Endothelial cell (in vitro differentiated cells): ENCODE results near the gene SORBS1. TPM values are rescaled to one million over a fixed set of nuclear protein-coding genes. Genes with fewer than 3 reads are reported as not detected.

Experiments used
- DNase-seq: peaks from one replicate; pipeline ENCODE4 v3.0.0; 2021; ENCODE audit warnings: low spot score
- H3K27ac Mint-ChIP-seq: one replicate; pipeline ENCODE4 v1.8.0; 2021; ENCODE audit warnings: mixed read lengths, inconsistent platforms; ENCODE audit not compliant: unreplicated experiment
- H3K27me3 Mint-ChIP-seq: one replicate; pipeline ENCODE4 v1.8.0; 2021; ENCODE audit warnings: mild to moderate bottlenecking, moderate library complexity, mixed read lengths, inconsistent platforms; ENCODE audit not compliant: unreplicated experiment
- H3K36me3 Mint-ChIP-seq: one replicate; pipeline ENCODE4 v1.8.0; 2021; ENCODE audit warnings: mild to moderate bottlenecking, low read depth, mixed read lengths, inconsistent platforms; ENCODE audit not compliant: unreplicated experiment
- H3K4me1 Mint-ChIP-seq: one replicate; pipeline ENCODE4 v1.8.0; 2021; ENCODE audit warnings: mild to moderate bottlenecking, mixed read lengths, inconsistent platforms; ENCODE audit not compliant: unreplicated experiment
- H3K4me3 Mint-ChIP-seq: one replicate; pipeline ENCODE4 v1.8.0; 2021; ENCODE audit warnings: mild to moderate bottlenecking, mixed read lengths, inconsistent platforms; ENCODE audit not compliant: unreplicated experiment
- H3K9me3 Mint-ChIP-seq: one replicate; pipeline ENCODE4 v1.8.0; 2021; ENCODE audit warnings: mixed read lengths, inconsistent platforms; ENCODE audit not compliant: unreplicated experiment
- total RNA-seq: library from RNA; stranded (reverse); fragmentation: NEBNext Ultra II Directional; extraction: Animal tissue kit (Norgen Biotek cat#: 25700); gene quantifications from one replicate; pipeline ENCODE4 v1.2.1, GENCODE V29; 2021; ENCODE audit not compliant: unreplicated experiment
- TF ChIP-seq, protein P1 (sequence below): fragments of 200-600 bp; sonication (generic); IDR thresholded peaks from one replicate; pipeline ENCODE4 v1.5.0; 2021; ENCODE audit warnings: antibody characterized with exemption; ENCODE audit not compliant: unreplicated experiment

SORBS1 gene
- total RNA-seq, 1 donor from 2014 or later, result 103 TPM

DNA sequence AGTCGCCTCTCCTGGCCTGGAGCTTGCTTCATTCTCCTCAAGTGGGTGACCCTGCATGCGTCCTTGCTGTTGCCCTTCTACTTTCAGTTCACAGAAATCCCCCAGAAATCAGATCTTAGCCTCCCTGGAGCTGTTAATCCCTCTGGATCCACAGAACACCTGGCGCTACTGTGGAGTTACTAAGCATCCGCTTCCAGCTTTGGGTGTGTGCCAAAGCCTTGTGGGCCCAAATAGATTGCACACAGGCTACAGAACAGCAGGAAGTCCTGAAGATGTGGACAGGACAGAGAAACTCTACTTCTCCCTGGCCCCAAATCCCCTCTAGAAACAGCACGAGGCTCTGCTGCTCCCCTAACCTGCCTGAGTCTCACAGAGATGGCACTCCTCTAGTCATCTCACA, 233.8 kb downstream of the SORBS1 start:
- Mint-ChIP-seq H3K9me3 (no peaks in the 10 kb centered on the region), H3K27me3 (peaks cover 13% of the 10 kb centered on the region), H3K27ac (no peak overlapping the region), H3K4me3 (peak overlapping the region; percentile 2), H3K36me3 (peaks cover 61% of the 10 kb centered on the region), H3K4me1 (peaks cover 4% of the 10 kb centered on the region)
- TF ChIP-seq, protein P1, sequence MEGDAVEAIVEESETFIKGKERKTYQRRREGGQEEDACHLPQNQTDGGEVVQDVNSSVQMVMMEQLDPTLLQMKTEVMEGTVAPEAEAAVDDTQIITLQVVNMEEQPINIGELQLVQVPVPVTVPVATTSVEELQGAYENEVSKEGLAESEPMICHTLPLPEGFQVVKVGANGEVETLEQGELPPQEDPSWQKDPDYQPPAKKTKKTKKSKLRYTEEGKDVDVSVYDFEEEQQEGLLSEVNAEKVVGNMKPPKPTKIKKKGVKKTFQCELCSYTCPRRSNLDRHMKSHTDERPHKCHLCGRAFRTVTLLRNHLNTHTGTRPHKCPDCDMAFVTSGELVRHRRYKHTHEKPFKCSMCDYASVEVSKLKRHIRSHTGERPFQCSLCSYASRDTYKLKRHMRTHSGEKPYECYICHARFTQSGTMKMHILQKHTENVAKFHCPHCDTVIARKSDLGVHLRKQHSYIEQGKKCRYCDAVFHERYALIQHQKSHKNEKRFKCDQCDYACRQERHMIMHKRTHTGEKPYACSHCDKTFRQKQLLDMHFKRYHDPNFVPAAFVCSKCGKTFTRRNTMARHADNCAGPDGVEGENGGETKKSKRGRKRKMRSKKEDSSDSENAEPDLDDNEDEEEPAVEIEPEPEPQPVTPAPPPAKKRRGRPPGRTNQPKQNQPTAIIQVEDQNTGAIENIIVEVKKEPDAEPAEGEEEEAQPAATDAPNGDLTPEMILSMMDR, result no peak
- DNase-seq, result no peak

DNA sequence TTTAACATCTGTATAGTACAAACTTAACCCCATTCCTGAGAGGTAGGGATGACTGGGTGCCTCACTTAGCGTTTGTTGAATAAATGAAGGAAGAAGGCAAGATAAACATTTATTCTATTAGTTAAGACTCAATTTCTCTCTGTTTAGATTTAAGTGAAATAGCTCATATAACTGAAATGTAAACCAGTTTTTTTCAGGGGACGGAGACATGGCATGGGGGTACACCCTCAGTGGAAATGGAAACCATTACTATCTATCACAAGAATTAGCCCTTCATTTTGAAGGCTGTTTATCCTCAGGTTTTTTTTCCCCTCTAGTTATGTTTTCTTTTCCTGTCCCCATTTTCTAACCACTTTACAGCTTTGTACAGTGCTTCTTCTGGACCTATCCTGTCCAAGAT, 234.8 kb downstream of the SORBS1 start:
- Mint-ChIP-seq H3K36me3 (peaks cover 63% of the 10 kb centered on the region), H3K9me3 (no peaks in the 10 kb centered on the region), H3K27me3 (peaks cover 13% of the 10 kb centered on the region), H3K4me1 (peaks cover 4% of the 10 kb centered on the region), H3K27ac (no peak overlapping the region), H3K4me3 (no peak overlapping the region)
- DNase-seq, result no peak
- TF ChIP-seq, protein P1, result no peak

DNA sequence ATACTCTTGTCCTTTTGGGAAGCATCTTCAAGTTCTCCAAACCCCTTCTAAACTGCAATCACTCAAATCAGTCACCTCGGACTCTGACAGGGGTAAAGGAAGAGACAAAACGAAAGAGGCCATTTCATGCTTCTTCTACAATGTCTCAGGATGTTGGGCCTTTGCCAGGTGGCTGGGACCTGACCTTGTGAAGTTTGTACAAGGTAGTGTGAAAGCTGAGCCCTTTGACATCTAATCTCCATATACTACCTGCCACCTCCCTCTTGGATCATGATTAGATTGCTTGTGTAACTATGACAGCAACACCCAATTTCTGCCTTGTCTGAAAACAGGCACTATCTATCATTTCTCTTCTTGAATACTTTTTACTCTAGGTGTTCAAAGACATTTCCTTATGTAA, 235.3 kb downstream of the SORBS1 start:
- Mint-ChIP-seq H3K4me3 (no peak overlapping the region), H3K4me1 (peaks cover 4% of the 10 kb centered on the region), H3K36me3 (peaks cover 63% of the 10 kb centered on the region), H3K9me3 (no peaks in the 10 kb centered on the region), H3K27me3 (peaks cover 16% of the 10 kb centered on the region), H3K27ac (no peak overlapping the region)
- TF ChIP-seq, protein P1, result no peak
- DNase-seq, result no peak

DNA sequence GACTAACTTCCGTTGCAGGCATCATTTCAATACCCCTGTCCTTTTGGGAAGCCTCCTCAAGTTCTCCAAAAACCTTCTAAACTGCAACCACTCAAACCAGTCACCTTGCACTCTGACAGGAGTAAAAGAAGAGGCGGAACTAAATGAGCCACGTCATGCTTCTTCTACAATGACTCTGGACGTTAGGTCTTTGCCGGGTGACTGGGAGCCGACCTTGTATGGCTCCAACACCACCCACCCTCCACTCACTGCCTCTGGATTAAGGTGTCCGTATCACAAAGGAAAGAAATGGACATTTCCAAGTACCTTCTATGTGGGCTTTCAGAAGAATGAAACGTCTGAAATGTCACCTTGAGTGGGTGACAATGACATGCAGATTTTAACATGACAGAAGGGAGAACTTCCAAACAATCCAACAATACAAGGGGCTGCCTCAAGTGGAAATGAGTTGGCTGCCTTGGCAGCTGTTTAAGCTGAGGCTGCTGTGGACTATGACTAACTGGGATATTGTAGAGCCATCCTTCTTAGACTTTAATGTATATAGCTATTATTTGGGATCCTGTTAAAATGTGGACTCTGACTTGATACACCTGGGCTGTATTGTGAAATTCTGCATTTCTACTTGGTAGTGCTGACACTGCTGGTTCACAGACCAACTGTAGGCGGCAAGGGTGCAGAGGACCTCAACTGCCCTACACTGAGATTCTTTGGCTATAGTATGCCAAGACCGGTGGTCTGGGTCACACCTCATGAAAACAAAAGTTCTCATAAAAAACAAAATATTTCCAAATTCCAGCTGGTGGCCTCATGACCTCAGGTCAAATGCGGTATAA, 236.5 kb downstream of the SORBS1 start:
- TF ChIP-seq, protein P1, result no peak
- no peak for DNase-seq
- H3K4me1 Mint-ChIP-seq, result peaks cover 4% of the 10 kb centered on the region
- peaks cover 63% of the 10 kb centered on the region for H3K36me3 Mint-ChIP-seq
- H3K4me3 Mint-ChIP-seq, result no peak overlapping the region
- peaks cover 20% of the 10 kb centered on the region for H3K27me3 Mint-ChIP-seq
- H3K9me3 Mint-ChIP-seq, result no peaks in the 10 kb centered on the region
- H3K27ac Mint-ChIP-seq, result no peak overlapping the region

DNA sequence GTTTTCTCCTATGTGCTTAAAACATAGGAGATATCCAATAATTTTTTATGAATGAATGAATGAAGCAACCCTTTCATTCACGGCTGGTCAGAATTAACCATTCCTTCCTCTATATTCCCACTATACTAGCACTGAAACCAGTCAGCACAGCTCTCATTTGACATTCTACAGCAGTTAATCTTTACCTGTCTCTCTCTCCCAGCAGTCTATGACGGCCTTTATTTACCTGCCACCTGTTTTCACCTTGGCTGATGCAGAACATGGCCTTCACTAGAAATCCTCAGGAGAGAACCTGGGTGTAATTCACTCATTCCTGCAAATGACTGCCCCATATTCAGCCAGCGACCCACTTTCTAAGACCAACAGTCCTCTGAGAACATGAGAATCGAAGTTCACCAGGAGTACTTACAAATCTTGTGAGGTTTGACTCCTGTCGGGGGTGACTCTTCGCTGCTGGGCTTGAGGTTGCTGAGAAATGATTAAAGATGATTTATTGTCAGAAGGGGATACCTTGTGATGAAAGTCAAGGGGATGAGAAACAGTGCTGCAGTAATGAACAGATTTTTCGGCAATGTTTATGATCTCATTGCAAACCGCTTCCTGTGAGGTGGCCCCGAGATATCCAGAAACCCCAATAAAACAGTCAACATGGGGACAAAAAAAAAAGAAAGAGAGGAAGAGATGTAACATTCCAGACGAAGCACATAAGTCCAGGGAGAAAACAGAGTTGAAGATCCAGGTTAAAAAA, 239.4 kb downstream of the SORBS1 start:
- DNase-seq, result no peak
- Mint-ChIP-seq H3K4me1 (no peaks in the 10 kb centered on the region), H3K36me3 (peaks cover 63% of the 10 kb centered on the region), H3K27ac (no peak overlapping the region), H3K4me3 (peak overlapping the region; percentile 48), H3K27me3 (peaks cover 17% of the 10 kb centered on the region), H3K9me3 (no peaks in the 10 kb centered on the region)
- TF ChIP-seq, protein P1, result no peak
